ENCODE measurements around the gene CBX8.

- no peak for TF ChIP-seq POLR2A (IDR thresholded peaks at IDR 0.05; ENCODE audit: low read depth, low read length)
- TF ChIP-seq CTCF (IDR thresholded peaks at IDR 0.05; ENCODE audit: extremely low read depth in 1 of 2, insufficient read depth in 1 of 2, low read depth in 1 of 2, low read length in 2 of 2): no peak
- no peak for TF ChIP-seq MYC (IDR thresholded peaks at IDR 0.05; ENCODE audit: low read depth, low read length)
- no peak for TF ChIP-seq POLR2AphosphoS5 (IDR thresholded peaks at IDR 0.05; ENCODE audit: insufficient read depth, low read depth, low read length)
- peak; percentile 90 for TF ChIP-seq EZH2 (IDR thresholded peaks at IDR 0.05; ENCODE audit: borderline replicate concordance, low read depth, low read length, severe bottlenecking)
- no peak for TF ChIP-seq MAX (IDR thresholded peaks at IDR 0.05; ENCODE audit: insufficient read depth, insufficient read length)
Measured at GRCh38 chr17:79746889-79747507, 49.9 kb downstream of the CBX8 start.
